ENCODE data around the gene CEP72.

The CEP72 gene

DNA sequence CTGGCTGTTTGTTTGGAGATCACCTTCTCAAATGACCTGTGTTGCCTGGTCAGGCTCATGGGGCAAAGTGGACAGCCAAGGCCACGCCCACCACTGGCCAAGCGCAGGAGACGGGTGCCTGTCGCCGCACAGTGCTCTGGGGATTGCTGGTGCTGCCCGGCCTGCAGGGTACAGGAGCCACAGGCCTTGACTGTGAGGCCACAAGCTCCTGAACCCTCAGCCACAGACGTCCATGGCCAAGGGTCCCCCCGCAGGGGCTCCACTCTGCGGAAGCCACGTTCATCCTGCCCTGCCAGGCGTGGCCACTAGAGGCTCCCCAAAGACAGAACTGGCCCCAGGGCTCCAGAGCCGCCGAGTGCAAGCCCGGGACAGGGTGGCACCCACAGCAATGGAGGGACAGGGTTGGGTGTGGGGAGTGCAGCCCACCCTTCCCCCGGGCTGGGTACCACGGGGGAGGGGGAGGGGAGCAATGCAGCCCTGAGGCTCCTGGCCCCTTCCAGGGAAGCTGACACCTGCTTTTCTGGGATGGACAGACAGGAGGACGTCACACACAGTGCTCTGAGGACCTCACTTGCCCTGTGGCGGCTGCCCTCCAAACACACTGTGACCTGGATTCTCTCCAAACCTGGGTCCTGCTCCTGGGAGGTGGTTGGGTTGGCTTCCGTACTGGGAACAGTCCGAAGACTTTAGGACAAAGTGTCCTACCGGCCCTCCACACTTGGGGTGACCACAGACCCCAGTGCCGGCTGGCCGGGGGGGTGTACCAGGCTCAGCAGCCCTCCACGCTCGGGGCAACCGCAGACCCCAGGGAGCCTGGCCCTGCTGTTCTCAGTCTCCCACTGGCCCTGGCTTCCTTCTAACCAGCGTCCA lies 59.6 kb downstream of the CEP72 start:
- no peaks in the 10 kb centered on the region for H3K9me3 ChIP-seq
- no peak overlapping the region for H3K27ac ChIP-seq

GRCh38 chr5:672329-673160 lies 60.4 kb downstream of the CEP72 start:
- no peak overlapping the region for H3K4me3 ChIP-seq (ENCODE audit: low read depth in 1 of 2, low read length in 1 of 2)
- TF ChIP-seq, protein P1, sequence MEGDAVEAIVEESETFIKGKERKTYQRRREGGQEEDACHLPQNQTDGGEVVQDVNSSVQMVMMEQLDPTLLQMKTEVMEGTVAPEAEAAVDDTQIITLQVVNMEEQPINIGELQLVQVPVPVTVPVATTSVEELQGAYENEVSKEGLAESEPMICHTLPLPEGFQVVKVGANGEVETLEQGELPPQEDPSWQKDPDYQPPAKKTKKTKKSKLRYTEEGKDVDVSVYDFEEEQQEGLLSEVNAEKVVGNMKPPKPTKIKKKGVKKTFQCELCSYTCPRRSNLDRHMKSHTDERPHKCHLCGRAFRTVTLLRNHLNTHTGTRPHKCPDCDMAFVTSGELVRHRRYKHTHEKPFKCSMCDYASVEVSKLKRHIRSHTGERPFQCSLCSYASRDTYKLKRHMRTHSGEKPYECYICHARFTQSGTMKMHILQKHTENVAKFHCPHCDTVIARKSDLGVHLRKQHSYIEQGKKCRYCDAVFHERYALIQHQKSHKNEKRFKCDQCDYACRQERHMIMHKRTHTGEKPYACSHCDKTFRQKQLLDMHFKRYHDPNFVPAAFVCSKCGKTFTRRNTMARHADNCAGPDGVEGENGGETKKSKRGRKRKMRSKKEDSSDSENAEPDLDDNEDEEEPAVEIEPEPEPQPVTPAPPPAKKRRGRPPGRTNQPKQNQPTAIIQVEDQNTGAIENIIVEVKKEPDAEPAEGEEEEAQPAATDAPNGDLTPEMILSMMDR (IDR thresholded peaks at IDR 0.05), result no peak
- peaks cover 44% of the 10 kb centered on the region for H3K27me3 ChIP-seq
- no peak overlapping the region for H3K27ac ChIP-seq
- no peaks in the 10 kb centered on the region for H3K9me3 ChIP-seq
- H3K4me1 ChIP-seq (ENCODE audit: control insufficient read depth in 1 of 2, insufficient read depth in 1 of 2, low read depth in 1 of 2, low read length in 1 of 2), result no peaks in the 10 kb centered on the region
- H3K36me3 ChIP-seq, result no peaks in the 10 kb centered on the region

More for the DNA sequence above, 59.6 kb downstream of the CEP72 start:
- Histone ChIP-seq H3K4me1 (ENCODE audit: control insufficient read depth in 1 of 2, insufficient read depth in 1 of 2, low read depth in 1 of 2, low read length in 1 of 2) (no peaks in the 10 kb centered on the region), H3K36me3 (peaks cover 3% of the 10 kb centered on the region), H3K4me3 (ENCODE audit: low read depth in 1 of 2, low read length in 1 of 2) (no peak overlapping the region), H3K27me3 (peaks cover 44% of the 10 kb centered on the region)
- TF ChIP-seq, protein P1 (IDR thresholded peaks at IDR 0.05), result no peak

DNA sequence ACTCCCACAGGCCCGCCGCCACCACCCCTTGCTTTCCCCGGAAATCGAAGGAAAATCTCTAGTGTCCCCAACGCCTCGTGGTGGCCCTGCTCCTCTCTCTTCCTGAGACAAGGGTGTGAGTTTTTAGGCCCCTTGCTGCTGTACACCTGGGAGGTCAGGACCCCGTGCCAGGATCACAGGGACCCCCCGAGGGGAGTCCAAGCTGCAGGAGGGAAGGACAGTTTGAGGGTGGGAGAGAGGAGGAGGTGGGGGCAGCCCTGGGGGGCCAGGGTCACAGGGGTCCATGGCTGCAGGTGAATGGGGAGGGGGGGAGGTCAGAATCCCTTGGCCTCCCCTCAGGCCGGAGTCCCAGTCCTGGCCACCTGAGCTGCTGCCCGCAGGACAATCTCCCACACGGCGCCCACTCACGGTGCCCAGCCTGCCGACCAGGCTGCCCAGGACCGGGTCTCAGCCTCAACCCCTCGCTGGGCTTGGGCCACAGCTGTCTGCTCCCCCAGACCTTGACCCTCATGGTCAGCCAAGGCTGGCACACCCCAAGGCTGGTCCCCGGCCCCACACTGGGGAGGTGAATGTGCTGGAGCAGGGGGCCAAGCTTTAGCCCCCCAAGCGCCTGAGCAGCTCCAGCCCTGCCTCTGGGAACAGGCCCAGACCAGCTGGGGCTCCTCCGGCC lies 61.2 kb downstream of the CEP72 start:
- Histone ChIP-seq H3K27ac (no peak overlapping the region), H3K9me3 (no peaks in the 10 kb centered on the region), H3K4me1 (ENCODE audit: control insufficient read depth in 1 of 2, insufficient read depth in 1 of 2, low read depth in 1 of 2, low read length in 1 of 2) (no peaks in the 10 kb centered on the region), H3K36me3 (no peaks in the 10 kb centered on the region), H3K27me3 (peaks cover 44% of the 10 kb centered on the region), H3K4me3 (ENCODE audit: low read depth in 1 of 2, low read length in 1 of 2) (no peak overlapping the region)
- TF ChIP-seq, protein P1 (IDR thresholded peaks at IDR 0.05), result no peak

GRCh38 chr5:673831-674629 lies 61.9 kb downstream of the CEP72 start:
- Histone ChIP-seq H3K36me3 (no peaks in the 10 kb centered on the region), H3K9me3 (no peaks in the 10 kb centered on the region), H3K27ac (no peak overlapping the region), H3K4me3 (ENCODE audit: low read depth in 1 of 2, low read length in 1 of 2) (no peak overlapping the region), H3K4me1 (ENCODE audit: control insufficient read depth in 1 of 2, insufficient read depth in 1 of 2, low read depth in 1 of 2, low read length in 1 of 2) (no peaks in the 10 kb centered on the region), H3K27me3 (peaks cover 44% of the 10 kb centered on the region)
- TF ChIP-seq, protein P1 (IDR thresholded peaks at IDR 0.05), result no peak

DNA sequence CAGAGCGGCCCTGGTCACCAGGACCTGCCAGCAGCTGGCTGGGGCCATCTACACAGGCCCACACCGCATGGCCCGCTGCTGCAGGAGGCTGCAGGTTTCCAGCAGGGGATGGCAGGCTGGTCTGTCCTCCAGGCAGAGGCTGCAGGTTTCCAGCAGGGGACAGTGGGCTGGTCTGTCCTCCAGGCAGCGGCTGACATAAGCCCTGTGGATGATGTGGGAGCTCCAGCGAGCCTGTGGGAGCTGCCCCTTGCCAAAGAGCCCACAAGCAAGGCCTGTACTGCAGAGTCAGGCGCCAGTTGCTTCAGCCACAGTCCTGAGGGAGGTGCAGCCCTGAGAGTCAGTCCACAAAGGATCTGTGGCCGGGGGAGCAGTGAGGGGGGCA lies 62.5 kb downstream of the CEP72 start:
- H3K9me3 ChIP-seq, result no peaks in the 10 kb centered on the region
- no peaks in the 10 kb centered on the region for H3K36me3 ChIP-seq
- TF ChIP-seq, protein P1 (IDR thresholded peaks at IDR 0.05), result no peak
- no peaks in the 10 kb centered on the region for H3K4me1 ChIP-seq (ENCODE audit: control insufficient read depth in 1 of 2, insufficient read depth in 1 of 2, low read depth in 1 of 2, low read length in 1 of 2)
- peaks cover 44% of the 10 kb centered on the region for H3K27me3 ChIP-seq
- no peak overlapping the region for H3K27ac ChIP-seq
- no peak overlapping the region for H3K4me3 ChIP-seq (ENCODE audit: low read depth in 1 of 2, low read length in 1 of 2)
